Testis (tissue), 2 donors: ENCODE results near the gene PIEZO2.

Experiments used
- POLR2A ChIP-seq: fragments of 450-650 bp; IDR thresholded peaks from one replicate; pipeline ENCODE4 v1.6.1; 2017; ENCODE audit warnings: antibody characterized with exemption, mild to moderate bottlenecking, moderate library complexity
- TF ChIP-seq, protein P1 (sequence below), 3 experiments: fragments of 450-650 bp in 2 of 3; fragments of 200-600 bp in 1 of 3; sonication (generic) in 1 of 3; IDR thresholded peaks; one replicate each; pipeline ENCODE4 v1.5.1; 2016 to 2019; ENCODE audit warnings: antibody characterized with exemption in 3 of 3, mild to moderate bottlenecking in 2 of 3, moderate library complexity in 1 of 3

GRCh38 chr18:10690366-10690765 lies 459.0 kb downstream of the PIEZO2 start:
- TF ChIP-seq, protein P1, sequence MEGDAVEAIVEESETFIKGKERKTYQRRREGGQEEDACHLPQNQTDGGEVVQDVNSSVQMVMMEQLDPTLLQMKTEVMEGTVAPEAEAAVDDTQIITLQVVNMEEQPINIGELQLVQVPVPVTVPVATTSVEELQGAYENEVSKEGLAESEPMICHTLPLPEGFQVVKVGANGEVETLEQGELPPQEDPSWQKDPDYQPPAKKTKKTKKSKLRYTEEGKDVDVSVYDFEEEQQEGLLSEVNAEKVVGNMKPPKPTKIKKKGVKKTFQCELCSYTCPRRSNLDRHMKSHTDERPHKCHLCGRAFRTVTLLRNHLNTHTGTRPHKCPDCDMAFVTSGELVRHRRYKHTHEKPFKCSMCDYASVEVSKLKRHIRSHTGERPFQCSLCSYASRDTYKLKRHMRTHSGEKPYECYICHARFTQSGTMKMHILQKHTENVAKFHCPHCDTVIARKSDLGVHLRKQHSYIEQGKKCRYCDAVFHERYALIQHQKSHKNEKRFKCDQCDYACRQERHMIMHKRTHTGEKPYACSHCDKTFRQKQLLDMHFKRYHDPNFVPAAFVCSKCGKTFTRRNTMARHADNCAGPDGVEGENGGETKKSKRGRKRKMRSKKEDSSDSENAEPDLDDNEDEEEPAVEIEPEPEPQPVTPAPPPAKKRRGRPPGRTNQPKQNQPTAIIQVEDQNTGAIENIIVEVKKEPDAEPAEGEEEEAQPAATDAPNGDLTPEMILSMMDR (IDR thresholded peaks at IDR 0.05), result no peak
- TF ChIP-seq POLR2A, result no peak
